Measurements from ENCODE around the gene PALLD. TPM values are rescaled to one million over a fixed set of nuclear protein-coding genes. Genes with fewer than 3 reads are reported as not detected.
"Not testable (repeated sequence)": the region's sequence is repeated elsewhere in the genome, so short reads cannot be mapped to it uniquely, and the experiment has no call there.

Gene PALLD
- total RNA-seq, 1 experiment from 2014 or later, result 95.9 TPM

- in situ Hi-C loops (cut with HindIII; ENCODE audit: low pct_unique_long_range_greater_than_20kb, low sequenced_read_pairs), result no loop called here
- no peak for DNase-seq (ENCODE audit: low read depth)
Measured at GRCh38 chr4:168928346-168928745, 431.5 kb downstream of the PALLD start.

- in situ Hi-C loops (cut with HindIII; ENCODE audit: low pct_unique_long_range_greater_than_20kb, low sequenced_read_pairs), result no loop called here
Measured at GRCh38 chr4:168928875-168929274, 432.0 kb downstream of the PALLD start.

GRCh38 chr4:168930413-168931196, 433.8 kb downstream of the PALLD start:
- DNase-seq (ENCODE audit: low read depth), result peak; percentile 26
- in situ Hi-C loops (cut with HindIII; ENCODE audit: low pct_unique_long_range_greater_than_20kb, low sequenced_read_pairs), result no loop called here

More at GRCh38 chr4:168928875-168929274, 432.0 kb downstream of the PALLD start:
- DNase-seq (ENCODE audit: low read depth), result no peak

GRCh38 chr4:168931215-168931650, 434.4 kb downstream of the PALLD start:
- in situ Hi-C loops (cut with HindIII; ENCODE audit: low pct_unique_long_range_greater_than_20kb, low sequenced_read_pairs), result no loop called here
- no peak for DNase-seq (ENCODE audit: low read depth)

GRCh38 chr4:168932138-168932537, 435.3 kb downstream of the PALLD start:
- DNase-seq (ENCODE audit: low read depth), result no peak
- in situ Hi-C loops (cut with HindIII; ENCODE audit: low pct_unique_long_range_greater_than_20kb, low sequenced_read_pairs), result no loop called here

- in situ Hi-C loops (cut with HindIII; ENCODE audit: low pct_unique_long_range_greater_than_20kb, low sequenced_read_pairs), result no loop called here
- DNase-seq (ENCODE audit: low read depth), result no peak
Measured at GRCh38 chr4:168933423-168933822, 436.6 kb downstream of the PALLD start.

GRCh38 chr4:168937473-168937872, 440.6 kb downstream of the PALLD start:
- in situ Hi-C loops (cut with HindIII; ENCODE audit: low pct_unique_long_range_greater_than_20kb, low sequenced_read_pairs); DNase-seq (ENCODE audit: low read depth): not testable (repeated sequence)

GRCh38 chr4:168942985-168943384, 446.1 kb downstream of the PALLD start:
- in situ Hi-C loops (cut with HindIII; ENCODE audit: low pct_unique_long_range_greater_than_20kb, low sequenced_read_pairs), result no loop called here
- DNase-seq (ENCODE audit: low read depth), result no peak

- in situ Hi-C loops (cut with HindIII; ENCODE audit: low pct_unique_long_range_greater_than_20kb, low sequenced_read_pairs), result no loop called here
- DNase-seq (ENCODE audit: low read depth), result no peak
Measured at GRCh38 chr4:168945291-168945690, 448.4 kb downstream of the PALLD start.

- DNase-seq (ENCODE audit: low read depth); in situ Hi-C loops (cut with HindIII; ENCODE audit: low pct_unique_long_range_greater_than_20kb, low sequenced_read_pairs): not testable (repeated sequence)
Measured at GRCh38 chr4:168952821-168953246, 456.0 kb downstream of the PALLD start.

- in situ Hi-C loops (cut with HindIII; ENCODE audit: low pct_unique_long_range_greater_than_20kb, low sequenced_read_pairs), result no loop called here
- no peak for DNase-seq (ENCODE audit: low read depth)
Measured at GRCh38 chr4:168955674-168956073, 458.8 kb downstream of the PALLD start.

GRCh38 chr4:168960716-168961115, 463.9 kb downstream of the PALLD start:
- DNase-seq (ENCODE audit: low read depth), result no peak
- in situ Hi-C loops (cut with HindIII; ENCODE audit: low pct_unique_long_range_greater_than_20kb, low sequenced_read_pairs), result no loop called here

- in situ Hi-C loops (cut with HindIII; ENCODE audit: low pct_unique_long_range_greater_than_20kb, low sequenced_read_pairs), result no loop called here
- no peak for DNase-seq (ENCODE audit: low read depth)
Measured at GRCh38 chr4:168972596-168972995, 475.7 kb downstream of the PALLD start.

Other genes starting within 250 kb of the PALLD start
- 10.1 and 37.3 TPM in 2 replicates for gene DDX60, start 178.3 kb upstream of the PALLD start, total RNA-seq (2014; rRNA removed; shearing (Covaris generic); ENCODE audit: low replicate concordance)
- gene DDX60L, start 16.6 kb upstream of the PALLD start, total RNA-seq (2014; rRNA removed; shearing (Covaris generic); ENCODE audit: low replicate concordance), result 12.3 and 35.1 TPM in 2 replicates